Trophoblast cell (in vitro differentiated cells and primary cell): Measurements from ENCODE around the gene SBK1.

Experiments used
- DNase-seq, 2 donors: peaks; one replicate each; pipeline ENCODE4 v3.0.0-alpha.2; 2016
- H2AFZ ChIP-seq: 2 replicates; pipeline ENCODE4 v1.6.1; 2013; ENCODE audit warnings: low read length, moderate library complexity, mild to moderate bottlenecking; ENCODE audit not compliant: insufficient read depth, poor library complexity
- H2AK5ac ChIP-seq: 2 replicates; pipeline ENCODE4 v1.6.1; 2013; ENCODE audit warnings: mild to moderate bottlenecking, low read length
- H2BK120ac ChIP-seq: 2 replicates; pipeline ENCODE4 v1.6.1; 2013; ENCODE audit warnings: low read length, mild to moderate bottlenecking, moderate library complexity; ENCODE audit not compliant: insufficient read depth, poor library complexity
- H2BK12ac ChIP-seq: 2 replicates; pipeline ENCODE4 v1.6.1; 2013; ENCODE audit warnings: mild to moderate bottlenecking, low read length, moderate library complexity
- H2BK5ac ChIP-seq: 2 replicates; pipeline ENCODE4 v1.6.1; 2013; ENCODE audit warnings: low read length, low read depth, moderate library complexity, mild to moderate bottlenecking; ENCODE audit not compliant: poor library complexity
- H3K14ac ChIP-seq: 2 replicates; pipeline ENCODE4 v1.6.1; 2013; ENCODE audit warnings: mild to moderate bottlenecking, low read length
- H3K18ac ChIP-seq: 2 replicates; pipeline ENCODE4 v1.6.1; 2013; ENCODE audit warnings: mild to moderate bottlenecking, low read length
- H3K23ac ChIP-seq: 2 replicates; pipeline ENCODE4 v1.6.1; 2013; ENCODE audit warnings: low read length
- H3K27ac ChIP-seq: 2 replicates; pipeline ENCODE4 v1.5.1; 2013; ENCODE audit warnings: low read depth, mild to moderate bottlenecking, inconsistent platforms, low read length, moderate library complexity
- H3K27me3 ChIP-seq: 2 replicates; pipeline ENCODE4 v1.6.1; 2013; ENCODE audit warnings: inconsistent platforms, mild to moderate bottlenecking, low read length, moderate library complexity; ENCODE audit not compliant: insufficient read depth
- H3K36me3 ChIP-seq, 2 experiments: 1 replicate in 1 of 2; 2 replicates in 1 of 2; pipeline ENCODE4 v1.6.1; 2013; ENCODE audit warnings: low read length in 2 of 2, mild to moderate bottlenecking in 2 of 2, moderate library complexity in 1 of 2; ENCODE audit not compliant: insufficient read depth in 2 of 2, control insufficient read depth in 1 of 2
- H3K4ac ChIP-seq: 2 replicates; pipeline ENCODE4 v1.6.1; 2013; ENCODE audit warnings: low read depth, mild to moderate bottlenecking, low read length, moderate library complexity
- H3K4me1 ChIP-seq, 2 experiments: 1 replicate in 1 of 2; 2 replicates in 1 of 2; pipeline ENCODE4 v1.6.1; 2013; ENCODE audit warnings: low read length in 2 of 2, mild to moderate bottlenecking in 2 of 2, moderate library complexity in 1 of 2; ENCODE audit not compliant: insufficient read depth in 2 of 2, control insufficient read depth in 1 of 2
- H3K4me2 ChIP-seq: 2 replicates; pipeline ENCODE4 v1.6.1; 2013; ENCODE audit warnings: inconsistent platforms, mild to moderate bottlenecking, low read length, moderate library complexity
- H3K4me3 ChIP-seq: 2 replicates; pipeline ENCODE4 v1.5.1; 2013; ENCODE audit warnings: mild to moderate bottlenecking, low read depth, low read length, inconsistent platforms
- H3K79me1 ChIP-seq: one replicate; pipeline ENCODE4 v1.6.1; 2013; ENCODE audit warnings: low read length
- H3K79me2 ChIP-seq: 2 replicates; pipeline ENCODE4 v1.6.1; 2013; ENCODE audit warnings: low read length, mild to moderate bottlenecking; ENCODE audit not compliant: control insufficient read depth, insufficient read depth, poor library complexity
- H3K9ac ChIP-seq: 2 replicates; pipeline ENCODE4 v1.6.1; 2013; ENCODE audit warnings: mild to moderate bottlenecking, low read length
- H3K9me3 ChIP-seq: 2 replicates; pipeline ENCODE4 v1.6.1; 2013; ENCODE audit warnings: low read depth, mild to moderate bottlenecking, control low read depth, inconsistent platforms, low read length; ENCODE audit not compliant: insufficient read depth
- H4K12ac ChIP-seq: 2 replicates; pipeline ENCODE4 v1.6.1; 2013; ENCODE audit warnings: low read depth, mild to moderate bottlenecking, low read length, moderate library complexity
- H4K8ac ChIP-seq: 2 replicates; pipeline ENCODE4 v1.6.1; 2013; ENCODE audit warnings: low read depth, mild to moderate bottlenecking, low read length, moderate library complexity
- H4K91ac ChIP-seq: one replicate; pipeline ENCODE4 v1.6.1; 2013; ENCODE audit warnings: low read depth, mild to moderate bottlenecking, low read length, moderate library complexity
- WGBS: extraction: QIAGEN DNeasy Blood & Tissue Kit; methylation state at CpG from one replicate; pipeline ENCODE4 v1.1.7; 2013; ENCODE audit warnings: missing lambda C conversion rate; ENCODE audit not compliant: insufficient read length, insufficient coverage; ENCODE audit errors: extremely low coverage; 5-methylcytosine and 5-hydroxymethylcytosine counted together

SBK1 gene

GRCh38 chr16:28274676-28275075 is 17.6 kb upstream of the SBK1 start:
- no peak overlapping the region for H2AK5ac ChIP-seq
- no peak overlapping the region for H3K18ac ChIP-seq
- no peaks in the 10 kb centered on the region for H3K27me3 ChIP-seq
- H2BK12ac ChIP-seq = no peak overlapping the region
- peaks cover 2% of the 10 kb centered on the region for H3K79me1 ChIP-seq
- H3K9ac ChIP-seq = no peak overlapping the region
- no peak overlapping the region for H3K4ac ChIP-seq
- H4K8ac ChIP-seq = no peak overlapping the region
- H3K27ac ChIP-seq = no peak overlapping the region
- no CpG with 5 or more reads among the region's 5 CpGs for WGBS
- no peak overlapping the region for H3K14ac ChIP-seq
- no peak overlapping the region for H3K23ac ChIP-seq
- peaks cover 0 to 4% of the 10 kb centered on the region in 2 experiments for H3K4me1 ChIP-seq
- no peak overlapping the region for H4K91ac ChIP-seq
- H3K4me3 ChIP-seq = no peak overlapping the region
- peaks cover 2% of the 10 kb centered on the region for H3K9me3 ChIP-seq
- H2AFZ ChIP-seq = no peak overlapping the region
- peaks cover 2% of the 10 kb centered on the region for H3K79me2 ChIP-seq
- no peak overlapping the region for H3K4me2 ChIP-seq
- no peak overlapping the region for H2BK5ac ChIP-seq
- H4K12ac ChIP-seq = no peak overlapping the region
- DNase-seq = peak in 1 of 2 donors; percentile 4
- no peaks in the 10 kb centered on the region for H3K36me3 ChIP-seq
- H2BK120ac ChIP-seq = no peak overlapping the region

DNA sequence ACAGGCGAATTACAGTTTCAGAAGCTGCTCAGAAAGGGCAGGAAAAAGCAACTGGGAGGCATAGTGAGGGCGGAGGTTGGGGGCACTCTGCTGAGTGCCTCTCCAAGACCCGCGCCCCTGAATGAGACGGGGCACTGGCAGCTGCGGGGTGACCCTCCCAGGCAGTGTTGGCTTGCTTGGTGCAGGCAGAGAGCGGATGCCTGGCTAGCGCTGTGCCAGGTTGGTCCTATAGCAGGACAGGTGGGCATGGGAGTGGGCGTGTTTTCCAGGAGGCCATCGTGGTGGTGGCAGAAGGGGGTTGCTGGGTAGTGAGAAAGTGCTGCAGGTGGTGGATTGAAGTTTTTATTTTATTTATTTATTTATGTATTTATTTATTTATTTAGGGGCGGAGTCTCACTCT is 16.0 kb upstream of the SBK1 start:
- Histone ChIP-seq H3K9me3 (peaks cover 2% of the 10 kb centered on the region), H4K91ac (no peak overlapping the region), H3K27me3 (no peaks in the 10 kb centered on the region), H3K9ac (no peak overlapping the region), H3K23ac (no peak overlapping the region), H3K14ac (no peak overlapping the region), H2BK120ac (no peak overlapping the region), H4K12ac (no peak overlapping the region), H3K4me2 (no peak overlapping the region), H3K36me3 (no peaks in the 10 kb centered on the region), H3K18ac (no peak overlapping the region), H3K4me1 (peaks cover 0 to 4% of the 10 kb centered on the region in 2 experiments), H3K4ac (no peak overlapping the region), H2BK5ac (no peak overlapping the region), H3K79me2 (peaks cover 2% of the 10 kb centered on the region), H2AFZ (no peak overlapping the region), H2BK12ac (no peak overlapping the region), H3K27ac (no peak overlapping the region), H2AK5ac (no peak overlapping the region), H3K4me3 (no peak overlapping the region), H3K79me1 (peaks cover 2% of the 10 kb centered on the region), H4K8ac (no peak overlapping the region)
- WGBS = no CpG with 5 or more reads among the region's 11 CpGs
- no peak for DNase-seq

DNA sequence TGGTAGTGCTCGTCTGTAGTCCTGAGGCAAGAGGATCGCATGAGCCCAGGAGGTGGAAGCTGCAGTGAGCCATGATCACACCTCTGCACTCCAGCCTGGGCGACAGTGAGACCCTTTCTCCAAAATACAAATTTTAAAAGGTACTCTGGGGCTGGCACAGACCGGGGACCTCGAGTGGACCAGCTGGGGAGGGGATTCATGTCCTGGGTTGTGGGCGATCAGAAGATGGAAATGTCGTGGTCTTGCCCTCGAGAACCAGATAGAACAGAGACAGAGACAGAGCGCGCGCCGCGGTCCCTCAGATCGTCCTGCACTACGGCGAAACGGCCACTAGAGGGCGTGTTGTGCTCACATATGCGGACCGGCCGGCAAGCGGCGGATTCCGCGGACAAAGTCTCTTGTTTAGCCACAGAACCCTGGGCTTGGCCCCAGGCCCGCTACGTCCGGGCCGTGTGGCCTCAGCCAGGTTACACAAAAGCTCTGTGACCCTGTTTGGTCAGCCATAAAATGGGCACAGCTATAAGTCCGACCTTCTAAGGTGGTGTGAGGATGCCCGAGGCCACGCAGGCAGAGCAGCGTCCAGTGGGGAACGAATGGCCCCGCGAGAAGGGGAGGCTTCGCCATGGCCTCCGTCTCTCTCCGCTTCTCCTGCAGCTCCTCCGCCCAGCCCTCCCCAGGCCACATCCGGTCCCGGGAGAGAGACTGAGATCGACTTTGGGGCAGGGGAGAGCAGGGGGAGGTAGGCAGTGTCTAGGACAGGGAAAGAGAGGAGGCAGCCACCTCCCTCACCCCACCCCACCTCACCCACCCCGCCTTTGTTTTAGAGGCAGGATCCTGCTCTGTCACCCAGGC is 14.6 kb upstream of the SBK1 start:
- H3K79me2 ChIP-seq = peaks cover 2% of the 10 kb centered on the region
- H3K79me1 ChIP-seq = peaks cover 2% of the 10 kb centered on the region
- no peaks in the 10 kb centered on the region for H3K27me3 ChIP-seq
- peak overlapping the region; percentile 34 for H2BK120ac ChIP-seq
- H2BK12ac ChIP-seq = peak overlapping the region; percentile 68
- peak overlapping the region; percentile 92 for H2AFZ ChIP-seq
- H3K27ac ChIP-seq = no peak overlapping the region
- H3K9ac ChIP-seq = peak overlapping the region; percentile 17
- no peak overlapping the region for H3K23ac ChIP-seq
- peak overlapping the region; percentile 61 for H3K14ac ChIP-seq
- peak overlapping the region; percentile 57 for H3K4me3 ChIP-seq
- H4K12ac ChIP-seq = peak overlapping the region; percentile 81
- H3K4ac ChIP-seq = no peak overlapping the region
- no peak overlapping the region for H2BK5ac ChIP-seq
- peak overlapping the region; percentile 88 for H3K4me2 ChIP-seq
- no peak overlapping the region for H2AK5ac ChIP-seq
- peak overlapping the region; percentile 88 for H4K8ac ChIP-seq
- no peaks in the 10 kb centered on the region for H3K36me3 ChIP-seq
- H4K91ac ChIP-seq = peak overlapping the region; percentile 64
- DNase-seq = peak; percentile 72 to 94
- WGBS = no CpG with 5 or more reads among the region's 44 CpGs
- H3K4me1 ChIP-seq = peaks cover 0 to 4% of the 10 kb centered on the region in 2 experiments
- peaks cover 2% of the 10 kb centered on the region for H3K9me3 ChIP-seq
- H3K18ac ChIP-seq = no peak overlapping the region

DNA sequence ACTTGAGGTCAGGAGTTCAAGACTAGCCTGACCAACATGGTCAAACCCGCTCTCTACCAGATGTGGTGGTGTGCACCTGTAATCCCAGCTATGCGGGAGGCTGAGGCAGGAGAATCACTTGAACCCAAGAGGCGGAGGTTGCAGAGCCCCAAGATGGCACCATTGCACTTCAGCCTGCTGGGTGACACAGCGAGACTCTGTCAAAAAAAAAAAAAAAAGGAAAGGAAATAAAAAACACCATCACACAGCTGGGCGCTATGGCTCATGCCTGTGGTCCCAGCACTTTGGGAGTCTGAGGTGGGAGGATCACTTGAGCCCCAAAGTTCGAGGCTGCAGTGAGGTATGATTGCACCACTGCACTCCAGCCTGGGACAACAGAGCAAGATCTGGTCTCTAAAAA is 13.3 kb upstream of the SBK1 start:
- H2BK120ac ChIP-seq = no peak overlapping the region
- no peaks in the 10 kb centered on the region for H3K36me3 ChIP-seq
- no peak overlapping the region for H3K27ac ChIP-seq
- H3K4ac ChIP-seq = no peak overlapping the region
- H3K4me1 ChIP-seq = peaks cover 0 to 4% of the 10 kb centered on the region in 2 experiments
- no peak overlapping the region for H3K23ac ChIP-seq
- no peak overlapping the region for H2AFZ ChIP-seq
- H4K91ac ChIP-seq = no peak overlapping the region
- H3K14ac ChIP-seq = no peak overlapping the region
- H3K9me3 ChIP-seq = peaks cover 2% of the 10 kb centered on the region
- H2AK5ac ChIP-seq = no peak overlapping the region
- DNase-seq = no peak
- H3K18ac ChIP-seq = no peak overlapping the region
- no peak overlapping the region for H4K8ac ChIP-seq
- no peak overlapping the region for H3K4me2 ChIP-seq
- H2BK5ac ChIP-seq = no peak overlapping the region
- H3K9ac ChIP-seq = no peak overlapping the region
- H3K27me3 ChIP-seq = no peaks in the 10 kb centered on the region
- H3K79me1 ChIP-seq = peaks cover 2% of the 10 kb centered on the region
- no CpG with 5 or more reads among the region's 6 CpGs for WGBS
- H3K79me2 ChIP-seq = peaks cover 2% of the 10 kb centered on the region
- H2BK12ac ChIP-seq = no peak overlapping the region
- H3K4me3 ChIP-seq = no peak overlapping the region
- H4K12ac ChIP-seq = no peak overlapping the region
